Stimulated activated CD8-positive, alpha-beta memory T cell treated with anti-CD3 and anti-CD28 coated beads, Interleukin-12 subunit alpha, Interleukin-12 subunit beta, amount 100 ng/mL, for 1 hour (primary cell): Measurements from ENCODE around the gene CST6.

Experiments
- DNase-seq: peaks from one replicate; pipeline ENCODE4 v3.0.0-alpha.2; 2020; ENCODE audit warnings: low read depth

The CST6 gene, protein sequence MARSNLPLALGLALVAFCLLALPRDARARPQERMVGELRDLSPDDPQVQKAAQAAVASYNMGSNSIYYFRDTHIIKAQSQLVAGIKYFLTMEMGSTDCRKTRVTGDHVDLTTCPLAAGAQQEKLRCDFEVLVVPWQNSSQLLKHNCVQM

DNA sequence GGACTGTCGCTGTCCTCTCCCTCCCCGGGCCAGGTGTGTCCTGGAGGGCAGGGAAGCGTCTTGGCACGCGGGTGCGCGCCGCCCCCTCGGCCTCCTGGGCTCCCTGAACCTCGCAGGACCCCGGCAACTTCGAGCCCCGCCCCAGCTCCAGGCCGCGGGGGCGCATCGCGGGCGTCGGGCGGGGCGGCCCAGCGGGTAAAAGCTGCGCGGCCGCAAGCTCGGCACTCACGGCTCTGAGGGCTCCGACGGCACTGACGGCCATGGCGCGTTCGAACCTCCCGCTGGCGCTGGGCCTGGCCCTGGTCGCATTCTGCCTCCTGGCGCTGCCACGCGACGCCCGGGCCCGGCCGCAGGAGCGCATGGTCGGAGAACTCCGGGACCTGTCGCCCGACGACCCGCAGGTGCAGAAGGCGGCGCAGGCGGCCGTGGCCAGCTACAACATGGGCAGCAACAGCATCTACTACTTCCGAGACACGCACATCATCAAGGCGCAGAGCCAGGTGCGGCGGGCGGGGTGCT lies at the start of gene CST6:
Gene CST6 (plus strand): TSS at position 224 of the 519 bp plus-strand sequence. CDS start 37 bp downstream, at position 261.
- no peak for DNase-seq

DNA sequence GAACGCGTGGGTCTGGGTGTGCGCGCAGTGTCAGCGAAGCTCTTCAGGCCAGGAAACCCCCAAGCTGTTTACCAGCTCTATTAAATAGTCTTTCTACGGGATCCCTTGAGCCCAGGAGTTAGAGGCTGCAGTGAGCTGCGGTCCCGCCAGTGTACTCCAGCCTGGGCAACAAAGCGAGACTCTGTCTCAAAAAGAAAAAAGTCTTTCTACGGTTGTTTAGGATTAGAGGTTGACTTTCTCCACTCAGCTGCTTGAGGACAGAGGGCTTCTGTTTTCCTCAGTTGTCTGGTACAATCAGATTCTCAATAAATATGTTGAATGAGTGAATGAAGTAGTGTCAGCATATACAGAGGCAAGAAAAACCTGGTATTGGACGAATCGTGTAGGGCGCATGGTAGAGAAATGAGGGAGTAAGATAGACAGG lies 49.7 kb upstream of the CST6 start:
- no peak for DNase-seq

DNA sequence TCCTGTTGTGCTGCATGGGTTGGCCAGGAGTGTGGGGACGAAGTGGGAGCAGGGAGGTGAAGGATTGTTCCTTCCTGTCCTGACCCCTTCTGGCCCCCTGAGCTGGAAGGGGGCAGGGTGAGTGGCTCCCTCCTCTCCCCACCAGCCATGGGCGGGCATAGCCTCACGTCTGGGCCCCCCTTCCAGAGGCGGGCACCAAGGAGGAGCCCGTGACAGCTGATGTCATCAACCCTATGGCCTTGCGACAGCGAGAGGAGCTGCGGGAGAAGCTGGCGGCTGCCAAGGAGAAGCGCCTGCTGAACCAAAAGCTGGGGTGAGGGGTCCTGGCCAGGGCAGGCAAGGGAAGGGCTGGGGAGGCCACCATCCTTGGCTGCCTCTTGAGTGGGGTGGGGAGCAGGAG lies 46.9 kb upstream of the CST6 start:
- no peak for DNase-seq

DNA sequence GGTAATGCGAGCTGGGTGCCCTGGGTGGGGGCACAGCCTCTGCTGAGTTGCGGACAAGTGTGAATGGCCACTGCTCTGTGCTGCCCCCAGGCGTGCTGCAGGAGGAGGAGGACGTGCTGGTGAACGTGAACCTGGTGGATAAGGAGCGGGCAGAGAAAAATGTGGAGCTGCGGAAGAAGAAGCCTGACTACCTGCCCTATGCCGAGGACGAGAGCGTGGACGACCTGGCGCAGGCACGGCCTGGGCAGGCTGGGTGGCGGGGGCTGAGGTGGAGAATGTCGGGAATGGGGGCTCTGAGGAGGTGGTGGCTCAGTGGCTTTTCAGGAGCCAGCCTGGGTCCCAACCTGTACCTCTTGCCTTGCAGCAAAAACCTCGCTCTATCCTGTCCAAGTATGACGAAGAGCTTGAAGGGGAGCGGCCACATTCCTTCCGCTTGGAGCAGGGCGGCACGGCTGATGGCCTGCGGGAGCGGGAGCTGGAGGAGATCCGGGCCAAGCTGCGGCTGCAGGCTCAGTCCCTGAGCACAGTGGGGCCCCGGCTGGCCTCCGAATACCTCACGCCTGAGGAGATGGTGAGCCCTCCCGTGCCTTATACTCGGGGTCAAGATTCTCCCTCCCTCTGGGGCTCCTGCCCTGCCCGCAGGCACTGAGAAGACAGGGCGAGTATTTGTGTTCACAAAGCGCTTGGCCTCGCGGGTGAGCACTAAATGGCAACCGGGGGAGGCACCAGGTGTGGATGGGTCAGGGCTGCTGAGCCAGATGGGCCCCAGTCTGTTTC lies 45.6 kb upstream of the CST6 start:
- no peak for DNase-seq

DNA sequence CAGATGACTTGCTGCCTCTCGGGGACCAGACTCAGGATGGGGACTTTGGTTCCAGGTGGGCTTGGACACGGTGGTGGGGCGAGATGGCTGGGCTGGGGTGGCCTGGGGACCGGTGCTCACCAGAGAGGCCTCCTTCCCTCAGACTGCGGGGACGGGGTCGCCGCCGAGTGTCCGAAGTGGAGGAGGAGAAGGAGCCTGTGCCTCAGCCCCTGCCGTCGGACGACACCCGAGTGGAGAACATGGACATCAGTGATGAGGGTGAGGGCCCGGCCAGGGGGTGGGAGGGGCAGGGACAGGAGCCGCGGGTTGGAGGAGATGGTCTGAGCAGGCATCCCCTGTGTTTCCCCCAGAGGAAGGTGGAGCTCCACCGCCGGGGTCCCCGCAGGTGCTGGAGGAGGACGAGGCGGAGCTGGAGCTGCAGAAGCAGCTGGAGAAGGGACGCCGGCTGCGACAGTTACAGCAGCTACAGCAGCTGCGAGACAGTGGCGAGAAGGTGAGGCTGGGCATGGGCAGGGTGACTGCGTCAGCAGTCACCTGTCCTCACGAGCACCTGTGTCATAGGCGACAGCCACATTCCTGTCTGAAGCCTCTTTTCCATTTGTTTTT lies 44.4 kb upstream of the CST6 start:
- DNase-seq = no peak

DNA sequence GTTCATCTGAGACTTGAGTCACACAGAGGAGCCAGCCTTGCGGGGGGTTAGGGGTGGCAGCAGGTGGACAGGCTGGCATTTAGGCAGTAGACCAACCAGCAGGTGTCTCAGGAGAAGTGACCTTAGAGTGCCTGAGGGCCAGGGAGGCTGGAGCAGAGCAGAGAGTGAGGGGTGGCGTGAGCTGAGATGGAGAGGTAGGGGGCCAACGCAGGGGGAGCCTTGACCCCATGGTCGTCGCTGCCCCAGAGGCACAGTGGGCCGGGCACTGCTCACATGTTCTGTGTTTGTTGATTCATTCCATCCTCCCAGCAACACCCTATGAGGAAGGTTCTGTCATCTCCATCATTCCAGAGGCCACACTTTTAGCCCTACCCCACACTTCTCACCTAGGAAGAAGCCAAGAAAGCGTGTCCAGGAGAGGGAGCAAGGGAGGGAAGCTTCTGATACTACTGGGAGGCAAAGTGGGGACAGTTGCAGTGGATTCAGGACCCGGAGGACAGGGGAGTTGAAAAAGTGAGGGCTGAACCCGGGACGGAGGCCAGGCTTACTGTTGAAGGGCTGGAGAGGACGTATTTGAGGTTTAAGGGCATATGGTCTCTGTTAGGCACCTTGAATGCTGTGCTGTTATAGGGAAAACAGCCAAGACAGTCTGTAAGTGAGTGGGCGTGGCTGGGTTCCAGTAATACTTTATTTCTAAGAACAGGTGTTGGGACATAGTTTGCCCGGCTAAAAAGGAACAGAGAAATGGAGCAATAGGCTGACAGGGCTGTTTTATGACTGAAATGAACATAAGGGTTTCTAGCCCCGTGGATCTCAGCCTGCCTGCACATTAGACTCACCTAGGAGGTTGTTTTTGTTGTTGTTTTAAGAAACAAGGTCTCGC lies 43.0 kb upstream of the CST6 start:
- DNase-seq = no peak

DNA sequence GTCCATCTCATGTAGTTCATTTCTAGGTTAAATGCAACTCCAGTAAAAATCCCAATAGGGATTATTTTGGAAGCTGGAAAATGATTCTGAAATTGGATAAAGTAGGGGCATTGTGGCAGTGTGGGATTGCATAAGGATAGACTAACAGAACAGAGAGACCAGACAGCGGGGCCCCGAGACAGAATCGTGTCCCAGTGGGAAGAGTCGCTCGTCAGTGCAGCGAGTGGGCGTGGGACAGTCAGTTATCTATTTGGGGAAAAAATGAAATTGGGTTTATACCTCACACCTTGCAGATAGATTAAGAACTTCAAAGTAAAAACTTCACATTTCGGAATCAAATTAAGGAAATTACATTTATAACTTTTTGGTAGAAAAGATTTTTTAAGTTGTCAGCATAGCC lies 39.7 kb upstream of the CST6 start:
- no peak for DNase-seq

DNA sequence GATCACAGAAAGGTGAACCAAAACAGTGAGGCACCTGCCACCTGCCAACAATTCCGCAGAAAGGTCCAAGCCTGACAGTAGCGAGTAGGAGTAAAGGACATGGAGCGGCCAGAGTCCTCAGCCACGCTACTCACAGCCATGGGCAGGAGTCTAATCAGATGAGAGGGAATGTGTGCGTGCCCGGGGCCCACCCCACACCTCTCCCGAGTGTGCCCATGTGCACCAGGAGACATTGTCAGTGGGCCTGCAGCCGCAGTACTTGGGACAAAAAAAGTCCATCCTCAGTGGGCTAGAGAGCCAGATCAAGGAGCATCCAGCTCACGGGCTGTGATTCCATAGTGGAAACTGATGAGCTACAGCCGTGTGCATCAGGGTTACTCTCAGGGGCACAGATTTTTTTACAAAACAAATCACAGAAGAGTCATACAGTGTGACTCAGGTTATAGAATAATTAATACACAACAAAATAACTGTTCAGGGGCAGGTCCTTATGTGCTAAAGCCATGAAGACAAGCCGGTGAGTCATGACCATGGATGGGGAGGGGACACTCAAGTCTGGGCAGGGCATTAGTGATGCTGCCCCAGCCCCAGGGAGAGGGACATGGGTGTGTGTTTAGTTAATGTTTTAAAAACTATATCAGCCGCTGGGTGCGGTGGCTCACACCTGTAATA lies 38.2 kb upstream of the CST6 start:
- DNase-seq = no peak

DNA sequence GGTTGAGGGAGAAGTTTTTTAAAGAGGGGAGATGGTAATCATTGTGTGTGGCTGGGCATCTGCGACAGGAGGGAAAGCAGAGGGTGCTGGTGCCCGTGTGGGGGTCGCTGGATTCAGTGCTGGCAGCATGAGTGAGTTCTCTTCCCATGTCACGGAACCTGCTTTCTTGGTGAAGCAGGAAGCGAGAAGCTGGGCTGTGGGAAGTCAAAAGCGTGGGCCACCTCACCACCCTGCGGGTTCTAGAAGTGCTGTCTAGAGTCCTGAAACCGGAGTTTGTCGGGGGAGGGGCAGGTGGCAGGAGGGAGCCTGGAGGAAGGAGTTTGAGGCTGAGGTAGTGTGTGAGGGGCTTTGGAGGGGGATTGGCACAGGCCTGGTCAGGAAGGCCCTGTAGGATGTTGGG lies 36.0 kb upstream of the CST6 start:
- DNase-seq = no peak

DNA sequence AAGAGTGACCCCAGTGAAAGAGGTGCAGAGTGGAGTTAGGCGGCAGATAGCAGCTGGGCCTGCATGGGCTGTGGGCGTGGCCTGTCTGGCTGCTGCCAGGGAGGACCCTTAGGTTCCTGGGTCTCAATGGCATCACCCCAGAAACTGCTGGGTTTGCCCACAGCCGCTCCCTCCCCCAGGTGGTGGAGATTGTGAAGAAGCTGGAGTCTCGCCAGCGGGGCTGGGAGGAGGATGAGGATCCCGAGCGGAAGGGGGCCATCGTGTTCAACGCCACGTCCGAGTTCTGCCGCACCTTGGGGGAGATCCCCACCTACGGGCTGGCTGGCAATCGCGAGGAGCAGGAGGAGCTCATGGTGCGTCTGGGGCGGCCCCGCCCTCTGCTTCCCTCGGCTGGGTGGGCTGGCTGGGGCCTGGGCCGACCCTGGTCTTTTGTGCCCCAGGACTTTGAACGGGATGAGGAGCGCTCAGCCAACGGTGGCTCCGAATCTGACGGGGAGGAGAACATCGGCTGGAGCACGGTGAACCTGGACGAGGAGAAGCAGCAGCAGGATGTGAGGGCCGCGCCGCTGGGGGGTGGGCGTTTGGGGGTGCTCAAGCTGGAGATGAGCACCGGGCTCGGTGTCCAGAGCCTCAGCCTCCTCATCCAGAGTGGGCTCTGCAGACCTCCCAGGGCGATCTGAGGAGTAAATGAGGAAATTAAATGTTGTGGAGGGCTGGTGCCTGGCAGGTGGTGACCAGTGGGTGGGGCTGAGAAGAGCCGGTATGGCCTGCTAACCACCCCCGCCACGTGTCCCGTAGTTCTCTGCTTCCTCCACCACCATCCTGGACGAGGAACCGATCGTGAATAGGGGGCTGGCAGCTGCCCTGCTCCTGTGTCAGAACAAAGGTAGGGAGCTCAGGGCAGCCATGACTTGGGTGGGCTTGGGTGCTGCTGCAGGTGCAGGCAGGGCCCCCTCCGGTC lies 35.3 kb upstream of the CST6 start:
- no peak for DNase-seq

DNA sequence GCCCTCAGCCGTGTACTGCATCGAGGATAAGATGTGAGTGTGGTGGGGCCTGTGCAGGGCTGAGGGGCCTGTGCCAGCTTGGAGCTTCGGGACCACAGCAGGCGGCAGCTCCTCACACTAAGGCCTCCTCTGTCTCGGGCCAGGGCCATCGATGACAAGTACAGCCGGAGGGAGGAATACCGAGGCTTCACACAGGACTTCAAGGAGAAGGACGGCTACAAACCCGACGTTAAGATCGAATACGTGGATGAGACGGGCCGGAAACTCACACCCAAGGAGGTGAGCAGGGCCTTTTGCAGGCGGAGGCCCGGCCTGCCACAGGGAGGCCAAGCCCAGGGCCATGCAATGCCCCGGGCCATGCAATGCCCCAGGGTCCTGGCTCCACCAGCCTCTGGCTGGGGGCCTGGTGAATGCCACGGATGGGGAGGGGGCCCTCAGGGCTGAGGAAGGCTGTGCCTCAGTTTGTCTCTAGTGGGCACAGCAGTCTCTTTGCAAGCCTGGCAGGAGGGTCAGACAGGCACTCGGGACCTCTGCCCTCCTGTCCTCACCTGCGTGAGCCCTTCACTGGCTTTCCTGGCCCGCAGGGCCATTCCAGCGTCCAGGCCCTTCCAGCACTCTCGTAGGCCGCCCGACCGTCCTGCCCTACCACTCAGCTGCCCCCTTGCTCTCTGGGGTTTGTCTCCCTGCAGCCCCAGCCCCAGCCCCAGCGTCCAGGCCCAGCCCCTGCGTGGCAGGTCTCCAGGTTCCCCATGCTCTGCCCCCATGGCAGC lies 34.0 kb upstream of the CST6 start:
- no peak for DNase-seq

DNA sequence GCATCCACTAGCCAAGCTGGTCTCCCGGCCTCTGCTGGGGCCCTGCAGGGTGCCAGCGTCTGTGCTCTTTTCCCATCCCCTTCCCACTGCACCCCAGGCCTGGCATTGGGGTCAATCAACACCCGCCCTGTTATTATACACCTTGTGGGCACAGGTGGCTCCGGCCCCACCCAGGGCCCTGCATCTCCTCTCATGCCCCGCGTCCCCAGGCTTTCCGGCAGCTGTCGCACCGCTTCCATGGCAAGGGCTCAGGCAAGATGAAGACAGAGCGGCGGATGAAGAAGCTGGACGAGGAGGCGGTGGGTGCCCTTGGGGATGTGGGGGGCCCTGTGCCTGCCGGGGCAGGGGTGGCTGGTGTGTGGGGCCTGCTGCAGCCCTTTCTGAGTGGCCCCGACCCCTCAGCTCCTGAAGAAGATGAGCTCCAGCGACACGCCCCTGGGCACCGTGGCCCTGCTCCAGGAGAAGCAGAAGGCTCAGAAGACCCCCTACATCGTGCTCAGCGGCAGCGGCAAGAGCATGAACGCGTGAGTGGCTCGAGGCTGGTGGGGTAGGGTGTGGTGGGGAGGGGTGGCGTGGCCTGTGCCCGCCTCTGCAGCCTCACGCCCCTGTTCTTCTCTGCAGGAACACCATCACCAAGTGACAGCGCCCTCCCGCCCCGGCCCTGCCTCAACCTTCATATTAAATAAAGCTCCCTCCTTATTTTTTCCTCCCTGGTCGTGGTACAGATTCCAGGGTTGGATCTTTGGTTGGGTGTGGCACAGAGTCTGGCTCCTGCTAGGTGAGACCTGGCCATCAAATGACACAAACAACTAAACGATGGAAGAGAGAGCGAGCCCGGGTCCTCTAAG lies 33.2 kb upstream of the CST6 start:
- DNase-seq = no peak

DNA sequence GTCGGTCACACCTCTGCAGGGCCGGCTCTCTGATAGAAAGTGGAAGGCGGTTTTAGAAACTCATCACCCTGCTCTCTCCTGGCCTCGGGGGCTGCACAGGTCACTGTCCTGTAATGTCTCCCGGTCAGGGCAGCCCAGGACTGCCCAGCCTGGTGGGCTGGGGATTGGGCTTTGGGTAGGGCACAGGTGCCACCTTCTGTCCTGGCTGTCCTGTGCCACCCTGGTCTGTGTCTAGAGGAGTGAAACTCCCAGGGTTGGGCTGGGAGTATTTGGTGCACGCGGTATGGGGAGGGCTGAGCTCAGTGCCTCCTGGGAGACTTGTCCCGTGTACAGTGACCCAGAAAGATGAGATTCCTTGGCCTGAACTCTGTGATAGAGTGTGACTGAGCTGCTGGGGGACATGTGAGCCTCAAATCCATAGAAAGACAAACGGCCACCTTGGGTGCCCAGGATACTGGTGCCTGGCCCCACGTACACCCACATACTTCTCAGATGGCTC lies 32.5 kb upstream of the CST6 start:
- no peak for DNase-seq

DNA sequence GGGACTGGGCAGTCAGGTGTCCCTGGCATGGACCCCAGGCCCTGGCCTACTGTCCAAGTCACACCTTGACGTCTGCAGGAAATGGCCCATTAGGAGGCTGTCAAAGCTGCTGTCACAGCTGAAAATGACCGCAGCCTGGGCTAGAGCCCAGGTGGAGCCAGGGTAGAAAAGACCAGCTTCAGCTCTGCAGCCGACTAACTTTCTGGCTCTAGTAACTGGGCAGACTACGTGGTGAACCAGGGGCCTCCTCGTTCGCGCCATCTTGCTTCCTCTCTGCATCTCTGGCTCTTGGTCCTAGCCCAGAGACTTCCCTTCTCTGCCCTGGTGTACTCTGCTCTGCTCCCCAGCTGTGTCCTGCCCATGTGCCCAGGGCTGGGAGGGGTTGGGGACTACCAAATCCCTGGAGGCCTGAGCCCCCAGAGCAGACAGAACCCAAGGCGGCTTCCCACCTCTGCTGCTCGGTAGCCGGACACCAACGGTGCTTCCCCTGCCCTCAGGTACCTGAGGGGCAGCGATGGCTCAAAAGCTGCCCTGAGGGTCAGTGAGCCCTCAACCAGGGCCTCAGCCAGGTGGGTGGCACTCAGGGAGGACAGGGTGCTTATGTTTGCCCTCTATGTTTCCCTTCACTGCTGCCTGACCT lies 30.6 kb upstream of the CST6 start:
- DNase-seq = no peak

DNA sequence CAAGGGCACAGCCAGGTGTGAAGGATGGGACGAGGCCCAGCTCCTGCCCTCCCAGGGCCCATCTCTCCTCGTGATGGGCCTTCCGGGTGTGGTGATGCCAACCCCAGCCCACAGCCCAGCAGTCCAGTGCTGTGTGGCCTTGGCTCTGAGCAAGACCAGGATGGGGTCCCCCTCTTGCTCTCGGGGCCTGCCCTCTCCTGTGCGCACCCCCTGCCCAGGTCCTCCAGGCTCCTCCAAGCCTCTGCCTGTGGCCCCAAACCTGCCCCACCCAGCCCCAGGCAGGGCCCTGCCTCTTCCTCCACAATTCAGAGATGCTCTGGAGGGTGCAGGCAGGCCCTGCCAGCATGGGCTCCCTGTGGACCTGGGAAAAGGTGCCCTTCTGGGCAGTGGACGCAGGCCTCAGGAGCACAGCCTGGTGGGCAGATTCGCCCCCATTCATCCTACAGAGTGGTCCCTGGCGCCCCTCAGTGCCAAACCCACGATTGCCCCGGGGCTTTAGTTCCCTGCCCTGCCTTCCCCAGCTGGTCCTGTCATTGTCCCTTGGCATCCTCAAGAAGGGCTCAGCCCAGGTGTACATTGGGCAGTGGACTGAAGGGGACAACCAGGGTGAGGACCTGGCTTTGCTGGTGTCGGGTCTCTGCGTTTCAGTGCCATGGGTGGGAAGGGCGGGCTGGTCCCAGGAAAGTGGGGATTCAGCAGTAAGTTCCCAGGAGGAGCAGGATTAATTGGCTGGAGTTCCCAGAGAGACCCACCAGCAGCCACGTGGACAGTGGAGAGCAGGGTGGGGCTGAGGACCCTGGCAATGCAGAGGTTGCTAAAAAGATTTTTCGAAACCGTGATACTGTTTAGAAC lies 29.6 kb upstream of the CST6 start:
- no peak for DNase-seq

DNA sequence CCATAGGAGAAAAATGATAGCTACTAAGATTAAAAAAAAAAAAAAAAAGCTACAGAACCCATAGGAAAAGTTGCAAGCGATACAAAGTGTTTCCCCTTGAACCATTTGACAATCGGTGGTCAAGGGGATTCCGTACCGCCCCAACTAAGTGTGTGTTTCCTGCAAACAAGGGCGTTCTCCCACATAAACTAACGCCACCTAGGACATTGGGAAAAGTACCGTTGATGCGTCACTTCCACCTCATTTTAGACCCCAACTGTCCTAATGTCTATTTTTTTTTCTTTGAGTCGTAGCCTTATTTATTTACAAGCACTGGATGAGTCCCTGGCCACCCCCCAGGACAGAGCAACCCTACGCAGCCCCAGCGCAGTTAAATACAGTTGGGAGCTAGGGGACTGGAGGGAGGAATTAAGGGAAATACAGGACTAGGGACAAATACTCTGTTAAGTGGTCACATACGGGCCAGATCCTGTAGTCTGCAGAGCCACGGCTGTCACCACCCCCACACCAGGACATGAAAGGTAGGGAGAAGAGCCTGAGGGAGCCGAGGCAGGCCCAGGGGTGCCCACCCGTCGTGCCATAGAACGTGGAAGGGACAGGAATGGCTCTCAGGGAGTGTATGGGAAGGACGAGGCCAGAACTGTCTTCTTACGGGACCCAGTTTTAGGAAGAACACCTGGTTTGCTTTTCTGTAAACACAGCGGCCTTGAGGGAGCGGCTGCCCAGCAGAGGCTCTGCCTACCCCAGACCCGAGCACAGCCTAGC lies 28.8 kb upstream of the CST6 start:
- DNase-seq = no peak
